GM10847 (cell line): ENCODE data around the gene FAM13A.

Source experiments
- POLR2A ChIP-seq: IDR thresholded peaks from 2 replicates; pipeline ENCODE4 v1.6.1; 2011; ENCODE audit not compliant: insufficient read length; ENCODE audit errors: extremely low read depth

FAM13A gene

GRCh38 chr4:88976775-88977035, 80.3 kb downstream of the FAM13A start:
- no peak for TF ChIP-seq POLR2A

GRCh38 chr4:88975958-88976774, 80.8 kb downstream of the FAM13A start:
- TF ChIP-seq POLR2A = no peak

- no peak for TF ChIP-seq POLR2A
Observed at GRCh38 chr4:88971536-88971935, 85.4 kb downstream of the FAM13A start.

GRCh38 chr4:88969746-88970145, 87.2 kb downstream of the FAM13A start:
- TF ChIP-seq POLR2A = no peak

GRCh38 chr4:88969271-88969670, 87.7 kb downstream of the FAM13A start:
- TF ChIP-seq POLR2A = no peak

- no peak for TF ChIP-seq POLR2A
Observed at GRCh38 chr4:88967883-88968331, 89.1 kb downstream of the FAM13A start.

GRCh38 chr4:88965053-88965452, 91.9 kb downstream of the FAM13A start:
- TF ChIP-seq POLR2A = no peak

- no peak for TF ChIP-seq POLR2A
Observed at GRCh38 chr4:88964450-88964849, 92.5 kb downstream of the FAM13A start.

- TF ChIP-seq POLR2A = no peak
Observed at GRCh38 chr4:88963817-88964216, 93.2 kb downstream of the FAM13A start.

GRCh38 chr4:88962396-88962795, 94.6 kb downstream of the FAM13A start:
- TF ChIP-seq POLR2A = no peak

GRCh38 chr4:88960576-88960975, 96.4 kb downstream of the FAM13A start:
- TF ChIP-seq POLR2A = no peak

GRCh38 chr4:88958080-88958479, 98.9 kb downstream of the FAM13A start:
- TF ChIP-seq POLR2A = no peak

GRCh38 chr4:88957570-88957969, 99.4 kb downstream of the FAM13A start:
- TF ChIP-seq POLR2A = no peak

GRCh38 chr4:88955580-88956380, 101.2 kb downstream of the FAM13A start:
- no peak for TF ChIP-seq POLR2A

GRCh38 chr4:88953400-88953799, 103.6 kb downstream of the FAM13A start:
- TF ChIP-seq POLR2A = no peak

- no peak for TF ChIP-seq POLR2A
Observed at GRCh38 chr4:88952081-88952480, 104.9 kb downstream of the FAM13A start.
